HG03432 (cell line): Measurements from ENCODE around the gene EXOSC1.
"Not testable (repeated sequence)": the region's sequence is repeated elsewhere in the genome, so short reads cannot be mapped to it uniquely, and the experiment has no call there.

Source experiments
- ATAC-seq: cut with Tn5 transposase; IDR thresholded peaks from one replicate; pipeline ENCODE4 v1.9.1; 2021; ENCODE audit warnings: mild to moderate bottlenecking, moderate library complexity; ENCODE audit not compliant: unreplicated experiment

The EXOSC1 gene

DNA sequence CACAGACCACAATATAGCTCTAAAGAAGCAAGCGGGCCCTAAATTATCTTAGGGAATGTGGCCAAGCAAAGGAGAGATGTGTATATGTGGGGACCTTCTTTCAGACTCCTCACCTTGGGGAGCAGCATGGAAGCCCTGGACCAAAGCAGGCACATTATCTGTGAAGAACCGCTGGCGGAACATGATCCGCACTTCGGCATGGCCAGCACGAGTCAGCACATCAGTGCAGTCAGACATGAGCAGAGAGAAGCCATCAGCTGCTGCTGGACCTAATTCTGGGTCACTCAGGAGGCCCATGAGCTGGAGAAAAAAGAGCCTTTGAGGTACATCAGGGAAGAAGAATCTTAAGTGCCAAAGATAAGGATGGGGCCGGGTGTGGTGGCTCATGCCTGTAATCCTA, 14.1 kb upstream of the EXOSC1 start:
- ATAC-seq: no peak

DNA sequence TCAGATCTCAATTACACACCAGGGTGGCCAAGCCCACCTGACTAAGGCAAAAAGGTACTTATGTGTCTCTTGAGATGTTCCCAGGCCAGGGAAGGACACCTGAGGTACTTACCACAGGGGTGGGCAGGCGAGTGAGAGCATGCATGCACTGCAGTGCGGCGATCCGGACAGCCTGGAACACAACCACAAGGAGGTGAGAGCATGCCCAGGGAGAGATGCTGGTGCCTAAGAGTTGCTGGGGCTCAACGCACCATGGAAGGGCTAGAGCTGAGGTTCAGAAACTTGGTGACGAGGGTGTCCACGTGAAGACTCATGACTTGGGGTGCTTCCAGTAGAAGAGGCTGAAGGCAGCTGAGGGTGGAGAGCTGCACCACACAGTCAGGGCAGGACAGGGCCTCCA, 13.3 kb upstream of the EXOSC1 start:
- no peak for ATAC-seq

DNA sequence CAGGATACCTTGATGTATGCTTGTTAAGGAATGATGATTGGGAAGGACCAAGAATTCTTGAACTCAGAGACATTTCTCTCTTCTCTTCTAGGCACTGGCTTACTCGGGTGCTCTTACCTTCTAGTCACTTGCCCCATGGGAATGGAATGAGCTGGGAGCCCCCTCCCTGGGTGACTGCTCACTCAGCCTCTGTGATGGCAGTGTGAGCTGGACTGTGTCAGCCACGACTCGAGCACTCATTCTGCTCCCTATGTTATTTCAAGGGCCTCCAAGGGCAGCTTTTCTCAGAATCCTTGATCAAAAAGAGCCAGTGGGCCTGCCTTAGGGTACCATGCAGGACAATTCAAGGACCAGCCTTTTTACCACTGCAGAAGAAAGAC, 10.9 kb upstream of the EXOSC1 start:
- no peak for ATAC-seq

DNA sequence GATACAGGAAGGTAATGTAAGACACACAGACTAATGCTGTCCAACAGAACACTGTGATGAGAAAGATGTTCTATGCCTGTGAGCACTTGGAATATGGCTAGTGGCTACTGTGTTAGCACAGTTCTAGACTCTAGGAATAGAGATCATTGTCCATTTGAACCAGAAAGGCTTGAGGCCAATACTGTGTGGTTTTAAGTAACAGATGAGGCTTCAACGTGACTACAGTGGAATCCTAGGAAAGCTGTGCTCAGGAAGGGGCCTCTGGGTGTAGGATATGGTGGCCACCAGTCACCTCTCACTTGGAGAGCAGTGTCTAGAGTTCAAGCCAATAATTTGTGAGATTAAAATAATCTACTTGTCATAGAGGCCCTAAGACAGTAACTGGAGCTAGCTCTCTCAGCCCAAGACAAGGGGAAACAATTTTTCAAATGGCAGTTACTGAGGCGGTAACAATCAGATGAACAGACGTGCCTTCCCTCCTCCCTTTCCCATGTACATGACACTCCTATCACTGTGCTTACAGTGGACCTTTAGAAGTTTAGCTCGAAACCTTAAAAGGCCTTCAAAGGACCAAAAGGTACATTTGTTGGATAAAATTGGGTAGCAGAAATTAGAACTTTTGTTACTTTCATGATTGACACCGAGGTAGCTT, 10.4 kb upstream of the EXOSC1 start:
- no peak for ATAC-seq

DNA sequence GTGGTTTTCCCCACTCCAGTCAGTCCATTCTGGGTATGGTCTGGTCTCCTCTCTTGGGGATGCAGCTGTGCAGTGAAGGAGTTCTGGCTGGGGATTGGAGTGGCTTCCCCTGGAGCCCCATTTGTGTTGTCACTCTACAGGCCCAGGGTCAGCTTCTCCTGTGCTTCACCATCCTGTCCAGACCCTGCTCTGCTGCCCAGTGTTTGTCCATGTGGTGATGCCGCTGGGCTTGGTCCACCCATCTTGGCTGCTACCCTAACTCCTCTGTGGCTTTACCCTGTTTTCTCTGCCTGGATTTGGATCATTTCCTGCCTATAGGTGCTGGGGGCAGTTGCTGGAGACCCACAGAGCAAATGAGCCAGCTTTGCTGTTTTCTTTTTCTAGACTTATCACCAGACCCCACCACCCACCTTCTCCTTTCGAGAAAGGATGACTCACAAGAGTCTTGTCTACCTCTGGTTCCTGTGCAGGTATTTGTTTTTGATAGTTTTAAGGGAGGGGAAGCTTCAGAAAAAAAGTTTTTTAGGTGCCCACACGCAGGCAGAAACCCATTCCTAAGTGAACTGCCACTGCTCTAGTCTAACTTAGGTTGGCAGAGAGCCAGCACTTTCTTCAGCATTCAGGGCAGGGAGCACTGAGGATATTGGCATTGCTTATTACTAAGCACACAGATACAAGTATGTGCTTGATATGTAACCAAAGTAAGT, 8.7 kb upstream of the EXOSC1 start:
- ATAC-seq: no peak

DNA sequence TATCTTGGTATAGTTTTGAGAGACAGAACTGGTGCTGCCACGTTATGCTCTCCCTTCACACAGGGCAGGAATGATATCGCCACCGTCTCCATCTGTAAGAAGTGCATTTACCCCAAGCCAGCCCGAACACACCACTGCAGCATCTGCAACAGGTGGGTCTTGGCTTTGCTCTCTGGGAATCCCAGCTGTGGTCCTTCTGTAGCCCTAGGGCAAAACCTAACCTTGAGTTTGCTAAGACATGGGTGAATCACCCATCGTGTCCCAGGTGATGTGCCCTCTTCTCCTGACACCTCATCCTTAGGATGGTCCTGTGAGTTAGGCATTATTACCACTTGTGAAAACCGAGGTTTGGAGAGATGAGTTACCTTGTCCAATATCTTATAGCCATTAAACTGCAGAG, 6.5 kb upstream of the EXOSC1 start:
- no peak for ATAC-seq

DNA sequence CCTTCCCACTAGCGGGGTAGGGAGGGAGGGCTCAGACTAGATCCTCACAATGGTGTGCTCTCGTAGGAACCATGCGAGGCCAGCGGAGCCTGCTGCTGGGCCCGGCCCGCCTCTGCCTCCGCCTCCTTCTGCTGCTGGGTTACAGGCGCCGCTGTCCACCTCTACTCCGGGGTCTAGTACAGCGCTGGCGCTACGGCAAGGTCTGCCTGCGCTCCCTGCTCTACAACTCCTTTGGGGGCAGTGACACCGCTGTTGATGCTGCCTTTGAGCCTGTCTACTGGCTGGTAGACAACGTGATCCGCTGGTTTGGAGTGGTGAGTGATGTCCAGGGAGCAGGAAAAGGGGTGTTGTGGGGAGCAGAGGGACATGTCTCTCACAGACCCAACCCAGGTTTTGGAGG, 5.8 kb upstream of the EXOSC1 start:
- no peak for ATAC-seq

DNA sequence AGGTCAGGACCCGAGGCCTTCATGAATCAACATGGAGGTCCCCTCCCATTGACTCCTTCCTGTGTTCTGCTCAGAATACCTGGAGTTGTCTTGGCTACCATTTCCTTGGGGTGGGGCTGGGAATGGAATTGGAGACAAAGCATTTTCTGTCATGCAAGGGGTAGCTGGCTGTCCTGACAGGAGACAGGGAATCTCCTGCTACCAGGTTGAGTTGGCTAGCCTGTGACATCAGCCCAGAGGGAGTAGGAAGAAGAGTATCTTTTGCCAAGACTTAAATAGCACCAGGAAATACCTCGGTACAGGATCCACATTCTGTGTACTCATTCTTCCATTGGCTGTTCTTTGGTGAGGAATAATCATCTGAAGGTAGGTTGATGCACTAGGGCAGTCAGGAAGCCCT, 5.0 kb upstream of the EXOSC1 start:
- ATAC-seq: no peak

DNA sequence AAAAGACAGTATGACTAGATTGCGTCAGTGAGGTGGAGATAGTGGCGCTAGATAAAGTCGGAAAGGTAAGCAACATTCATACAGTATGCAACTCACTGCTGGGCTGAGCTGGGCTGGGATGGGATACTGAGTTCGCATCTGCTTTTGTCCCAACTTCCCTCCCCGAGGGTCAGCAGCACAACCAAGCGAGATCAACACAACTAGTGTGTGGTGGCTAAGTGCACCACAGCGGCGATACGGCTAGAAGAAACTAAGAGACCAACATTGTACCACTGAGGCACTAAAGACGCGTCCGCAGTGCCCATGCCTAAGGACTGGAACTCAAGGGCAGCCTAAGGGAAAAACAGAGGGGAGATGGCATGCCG, 467 bp downstream of the EXOSC1 start:
- ATAC-seq: no peak

DNA sequence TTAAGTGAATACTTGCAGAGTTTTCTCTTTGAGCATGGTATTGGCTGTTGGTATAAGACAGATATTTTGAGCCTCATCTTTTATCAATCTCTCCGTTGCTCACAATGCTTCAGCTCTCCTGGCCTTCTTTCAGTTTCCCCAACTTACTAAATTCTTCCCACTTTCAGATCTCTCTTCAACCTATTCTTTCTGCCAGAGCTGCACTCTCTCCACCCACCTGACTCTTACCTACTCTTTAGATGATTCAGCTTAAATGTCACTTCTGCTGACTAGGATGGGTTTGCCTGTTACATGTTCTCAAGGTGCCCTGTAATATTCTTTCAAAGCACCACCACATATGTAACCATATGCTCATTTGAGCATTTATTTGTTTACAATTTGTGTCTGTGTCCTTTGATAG, 1.6 kb downstream of the EXOSC1 start:
- no peak for ATAC-seq

DNA sequence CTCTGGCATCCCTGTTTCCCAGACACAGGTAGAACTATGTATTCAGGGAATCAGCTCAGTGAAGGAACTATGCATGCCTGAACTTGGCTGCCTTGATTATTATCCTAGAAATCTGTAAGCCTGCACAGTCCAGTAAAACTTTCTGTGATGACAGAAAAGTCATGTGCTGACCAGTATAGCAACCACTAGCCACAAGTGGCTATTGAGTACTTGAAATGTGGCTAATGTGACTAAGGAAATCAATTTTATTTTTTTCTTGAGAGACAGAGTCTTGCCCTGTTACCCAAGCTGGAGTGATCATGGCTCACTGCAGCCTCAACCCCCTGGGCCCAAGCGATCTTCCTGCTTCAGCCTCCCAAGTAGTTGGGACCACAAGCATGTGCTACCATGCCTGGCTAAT, 3.5 kb downstream of the EXOSC1 start:
- ATAC-seq: no peak

DNA sequence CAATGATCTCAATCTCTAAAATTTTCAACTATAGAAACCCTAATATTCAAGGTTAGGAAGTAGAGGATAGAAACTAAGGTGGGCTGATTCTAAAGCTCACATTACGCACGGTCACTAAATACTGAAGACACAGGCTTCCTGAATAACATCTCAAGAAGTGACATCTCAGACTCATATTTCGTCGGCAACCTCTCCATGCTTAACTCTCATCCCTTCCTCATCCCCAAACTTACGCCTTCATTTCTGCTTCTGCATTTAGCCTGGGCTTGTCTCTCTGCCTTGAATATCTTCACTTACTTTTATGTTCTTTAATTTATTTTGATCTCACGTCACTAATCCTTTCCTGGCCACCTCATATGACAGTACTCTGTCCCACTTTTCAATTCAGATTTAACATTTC, 10.6 kb downstream of the EXOSC1 start:
- ATAC-seq: no peak

DNA sequence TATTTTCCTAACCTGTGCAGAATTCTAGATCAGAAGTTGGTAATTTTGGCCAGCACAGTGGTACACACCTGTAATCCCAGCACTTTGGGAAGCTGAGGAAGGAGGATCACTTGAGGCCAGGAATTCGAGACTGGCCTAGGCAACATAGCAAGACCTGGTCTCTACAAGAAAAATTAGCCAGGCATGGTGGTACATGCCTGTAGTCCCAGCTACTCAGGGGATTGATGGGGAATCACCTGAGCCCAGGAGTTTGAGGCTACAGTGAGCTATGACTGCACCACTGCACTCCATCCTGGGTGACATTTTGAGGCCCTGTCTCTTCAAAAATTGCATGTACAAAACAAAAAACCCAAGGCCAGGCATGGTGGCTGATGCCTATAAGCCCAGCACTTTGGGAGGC, 11.2 kb downstream of the EXOSC1 start:
- no peak for ATAC-seq

DNA sequence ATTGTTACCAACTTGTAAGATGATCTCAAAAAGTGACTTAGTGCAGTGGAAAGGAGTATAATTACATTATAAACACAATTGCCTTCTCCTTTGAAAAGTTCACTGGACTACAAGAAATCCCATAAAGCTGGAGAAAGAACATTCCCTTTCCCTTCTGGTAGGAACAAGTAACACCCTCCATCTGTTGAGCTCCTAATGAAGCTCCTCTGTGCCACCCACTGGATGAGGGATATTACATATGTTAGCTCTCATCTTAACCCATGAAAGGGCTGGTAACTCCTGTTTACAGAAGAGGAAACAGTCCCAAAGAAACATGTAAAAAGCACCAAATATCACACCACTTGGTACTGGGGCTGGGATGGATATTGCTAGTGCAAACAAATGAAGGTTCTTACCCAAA, 11.8 kb downstream of the EXOSC1 start:
- no peak for ATAC-seq

DNA sequence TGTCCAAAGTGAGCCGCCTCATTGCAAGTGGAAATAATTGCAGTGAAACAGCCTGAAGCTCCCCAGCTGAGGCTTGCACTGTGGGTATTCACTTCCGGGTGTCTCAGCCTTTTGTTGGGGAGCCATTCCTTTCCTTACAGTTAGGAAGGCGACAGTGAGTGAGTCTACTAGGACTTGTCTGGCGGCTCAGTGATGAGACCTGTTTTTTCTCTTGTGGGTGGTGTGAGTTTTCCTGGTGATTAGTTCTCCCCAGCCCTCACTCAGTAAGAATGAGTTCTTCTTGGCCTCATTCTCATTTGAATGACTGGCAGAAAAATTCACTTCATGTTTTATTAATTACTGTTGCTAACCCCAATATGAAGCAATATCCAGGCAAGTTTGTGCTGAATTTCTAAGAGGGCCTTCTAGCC, 17.2 kb downstream of the EXOSC1 start:
- no peak for ATAC-seq

DNA sequence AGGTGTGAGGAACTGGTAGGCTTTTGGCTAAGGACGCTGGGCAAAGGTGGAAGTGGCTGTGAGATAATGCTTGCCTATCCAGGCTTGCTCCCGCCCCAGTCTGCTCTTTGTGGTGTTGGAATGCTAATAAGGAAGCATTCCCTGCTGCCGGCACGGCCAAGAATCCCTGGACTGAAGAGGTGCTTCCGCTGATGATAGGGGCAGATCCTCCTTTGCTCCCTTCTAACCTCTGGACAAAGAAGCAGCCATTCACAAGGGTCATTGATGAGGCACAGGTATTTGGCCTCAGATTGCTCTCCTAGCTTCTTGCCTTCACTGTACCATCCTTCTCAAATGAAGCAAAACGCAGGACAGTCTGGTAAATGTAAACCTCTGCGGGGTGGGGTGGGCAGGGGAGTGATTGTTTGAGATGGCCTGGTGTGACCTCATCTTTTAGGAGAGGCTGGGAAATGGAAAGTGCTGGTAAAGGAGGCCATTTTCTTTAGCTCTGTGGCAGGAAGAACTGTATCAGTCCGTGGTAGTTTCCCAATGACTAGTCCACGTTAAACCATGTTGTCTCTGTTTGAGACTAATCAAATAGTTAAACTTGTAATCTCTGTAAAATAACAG, 18.1 kb downstream of the EXOSC1 start:
- no peak for ATAC-seq

DNA sequence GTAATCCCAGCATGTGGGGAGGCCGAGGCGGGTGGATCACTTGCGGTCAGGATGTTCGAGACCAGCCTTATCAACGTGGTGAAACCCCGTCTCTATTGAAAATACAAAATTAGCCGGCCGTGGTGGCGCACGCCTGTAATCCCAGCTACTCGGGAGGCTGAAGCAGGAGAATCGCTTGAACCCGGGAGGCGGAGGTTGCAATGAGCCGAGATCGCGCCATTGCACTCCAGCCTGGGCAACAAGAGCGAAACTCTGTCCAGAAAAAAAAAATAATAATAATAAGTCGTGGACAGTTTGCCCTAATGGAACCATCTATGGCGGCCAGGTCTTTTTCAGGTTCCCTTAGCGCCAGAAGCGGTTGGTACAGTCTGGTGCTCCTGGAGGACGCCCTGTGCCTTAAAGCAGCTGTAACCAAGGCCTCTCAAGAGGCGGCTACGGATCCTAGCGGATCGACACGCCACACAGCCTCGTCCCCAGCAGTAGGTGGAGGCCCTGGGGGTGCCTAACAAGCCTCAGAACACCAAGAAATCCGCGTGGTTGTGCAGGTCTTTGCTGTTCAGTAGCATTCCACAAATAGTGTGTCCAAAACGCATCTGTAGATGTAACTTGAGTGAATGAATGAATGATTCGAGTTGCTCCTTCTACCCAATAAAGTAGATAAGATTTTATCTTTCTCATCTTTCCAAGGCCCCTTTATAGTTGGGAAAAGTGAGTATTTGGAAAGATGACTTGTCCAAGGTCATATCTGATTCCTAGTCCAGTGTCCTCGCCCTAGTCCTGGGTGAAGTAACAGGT, 18.8 kb downstream of the EXOSC1 start:
- ATAC-seq: no peak

DNA sequence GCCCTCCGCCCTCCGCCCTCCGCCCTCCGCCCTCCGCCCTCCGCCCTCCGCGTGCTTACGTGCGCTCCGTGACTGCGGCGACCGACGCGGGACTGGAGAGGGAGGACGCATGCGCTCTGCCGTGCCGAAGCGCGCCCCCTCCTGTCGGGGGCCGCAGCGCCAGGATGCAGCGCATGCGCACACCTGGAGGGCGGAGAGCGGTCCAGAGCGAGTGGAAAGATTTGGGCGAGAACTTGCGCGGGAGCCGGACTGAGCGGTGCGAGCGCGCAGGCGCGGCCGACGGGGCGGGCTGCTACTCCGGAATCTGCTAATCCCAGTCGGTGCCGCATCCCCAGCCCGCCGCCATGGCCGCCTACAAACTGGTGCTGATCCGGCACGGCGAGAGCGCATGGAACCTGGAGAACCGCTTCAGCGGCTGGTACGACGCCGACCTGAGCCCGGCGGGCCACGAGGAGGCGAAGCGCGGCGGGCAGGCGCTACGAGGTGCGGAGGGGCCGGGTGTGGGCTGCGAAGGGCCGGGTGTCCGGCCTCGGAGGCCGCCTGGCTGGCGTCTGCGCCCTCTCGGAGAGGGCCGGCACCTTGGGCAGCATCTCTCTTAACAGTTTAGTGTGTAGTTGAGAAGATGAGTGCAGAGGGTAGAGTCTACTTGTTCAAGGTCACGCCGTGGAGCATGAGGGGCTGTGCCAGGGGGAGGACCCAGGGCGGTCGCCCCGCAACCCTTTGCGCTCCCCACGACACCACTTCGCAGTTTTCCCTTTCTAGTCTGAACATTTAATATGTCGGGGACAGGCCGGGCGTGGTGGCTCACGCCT, 19.6 kb downstream of the EXOSC1 start, which contains the start of gene PGAM1:
Gene PGAM1, plus strand, starts transcription at position 228 of the 812 bp plus-strand sequence. Its CDS starts 117 bp downstream, at position 345.
- peak; percentile 81 for ATAC-seq

DNA sequence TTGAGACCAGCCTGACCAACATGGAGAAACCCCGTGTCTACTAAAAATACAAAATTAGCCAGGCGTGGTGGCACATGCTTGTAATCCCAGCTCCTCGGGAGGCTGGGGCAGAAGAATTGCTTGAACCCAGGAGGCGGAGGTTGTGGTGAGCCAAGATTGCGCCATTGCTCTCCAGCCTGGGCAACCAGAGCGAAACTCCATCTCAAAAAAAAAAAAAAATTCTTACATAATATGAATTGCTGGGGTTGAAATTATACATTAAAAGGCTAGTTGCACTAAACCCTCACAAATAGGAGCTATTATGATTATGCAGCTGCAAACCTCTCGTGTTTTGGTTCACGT, 22.1 kb downstream of the EXOSC1 start:
- not testable (repeated sequence) for ATAC-seq

DNA sequence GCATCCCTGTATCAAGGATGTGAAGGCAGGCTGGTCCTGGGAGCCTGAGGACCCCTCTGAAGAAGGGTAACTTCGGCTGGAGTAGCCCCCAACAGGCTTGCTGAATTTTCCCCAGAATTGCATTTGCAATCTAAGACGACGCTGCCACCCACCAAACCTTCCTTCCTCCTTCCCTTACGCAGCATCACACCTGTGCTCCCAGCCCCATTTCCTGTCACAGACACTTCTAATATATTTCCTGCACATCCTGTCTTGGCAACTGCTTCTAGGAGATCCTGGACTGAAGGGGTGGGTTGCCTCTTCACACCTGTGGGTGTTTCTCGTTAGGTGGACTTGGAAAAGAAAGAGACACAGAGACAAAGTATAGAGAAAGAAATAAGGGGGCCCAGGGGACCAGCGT, 29.2 kb downstream of the EXOSC1 start:
- no peak for ATAC-seq

DNA sequence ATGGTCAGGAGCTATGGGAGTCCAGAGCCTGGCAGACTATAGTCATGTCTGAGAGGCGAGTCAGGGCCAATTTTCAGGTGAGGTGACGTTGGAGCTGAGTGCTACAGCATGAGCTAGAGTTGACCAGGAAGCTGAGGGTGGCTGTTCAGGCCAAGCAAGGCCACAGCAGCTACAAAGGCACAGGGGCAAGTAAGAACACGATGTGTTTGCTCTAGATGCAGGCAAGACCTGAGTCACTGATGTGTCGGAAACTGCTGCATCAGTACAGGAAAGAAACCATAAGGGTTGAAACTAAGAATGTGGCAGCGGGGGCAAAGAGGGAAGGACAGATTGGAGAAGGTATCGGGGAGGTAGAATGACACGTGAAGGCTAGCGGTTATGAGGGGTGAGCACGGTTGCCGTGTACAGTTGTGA, 32.9 kb downstream of the EXOSC1 start:
- no peak for ATAC-seq
